Activated naive CD4-positive, alpha-beta T cell treated with anti-CD3 and anti-CD28 coated beads, Interleukin-2, amount 50 U/mL, for 24 hours (primary cell): ENCODE data around the gene HSPB9.

ENCODE experiments used
- H3K27ac Mint-ChIP-seq: one replicate; pipeline ENCODE4 v1.8.0; 2021; ENCODE audit warnings: mild to moderate bottlenecking, mixed read lengths
- H3K27me3 Mint-ChIP-seq: one replicate; pipeline ENCODE4 v1.8.0; 2021; ENCODE audit warnings: mixed read lengths
- H3K36me3 Mint-ChIP-seq: one replicate; pipeline ENCODE4 v1.8.0; 2021; ENCODE audit warnings: mixed read lengths
- H3K4me1 Mint-ChIP-seq: one replicate; pipeline ENCODE4 v1.8.0; 2021; ENCODE audit warnings: mixed read lengths
- H3K4me3 Mint-ChIP-seq: one replicate; pipeline ENCODE4 v1.8.0; 2021; ENCODE audit warnings: mild to moderate bottlenecking, mixed read lengths
- H3K9me3 Mint-ChIP-seq: one replicate; pipeline ENCODE4 v1.8.0; 2021; ENCODE audit warnings: mixed read lengths

Gene HSPB9

DNA sequence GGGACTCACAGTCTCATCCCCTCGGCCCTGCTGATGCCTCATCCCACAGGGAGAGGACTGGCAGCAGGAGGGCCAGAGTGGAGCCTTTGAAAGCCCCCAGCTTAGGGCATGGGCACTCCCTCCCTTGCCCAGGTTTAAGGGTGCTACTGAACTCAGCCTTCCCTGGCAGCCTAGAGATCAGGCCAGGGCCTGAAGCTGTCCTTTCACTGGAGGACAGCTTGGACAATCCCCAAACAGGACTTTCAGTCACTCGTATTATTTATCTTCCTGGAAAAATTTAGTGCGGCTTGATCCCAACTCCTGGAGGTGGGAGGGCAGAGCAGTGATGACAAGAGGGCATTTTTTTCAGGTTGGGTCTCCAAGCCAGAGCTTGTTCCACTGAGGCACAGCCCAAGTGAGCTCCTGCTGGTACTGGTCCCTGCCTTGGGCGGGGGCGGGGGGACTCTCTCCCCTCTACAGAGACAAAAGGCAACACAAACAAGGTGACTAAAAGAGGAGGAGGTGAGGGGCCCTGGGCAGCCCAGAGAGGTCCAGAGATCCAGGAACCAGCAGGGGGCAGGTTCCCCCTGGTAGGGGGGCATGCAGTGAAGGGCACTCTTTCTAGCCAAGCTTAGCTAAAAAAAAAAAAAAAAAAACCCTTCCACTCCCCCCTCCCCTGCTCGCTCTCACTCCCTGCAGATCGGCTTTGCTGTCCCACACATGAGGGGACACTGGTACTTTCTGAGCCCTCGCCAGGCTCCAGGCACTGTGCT is 26.1 kb upstream of the HSPB9 start:
- H3K27ac Mint-ChIP-seq = no peak overlapping the region
- H3K4me1 Mint-ChIP-seq = peaks cover 8% of the 10 kb centered on the region
- H3K36me3 Mint-ChIP-seq = no peaks in the 10 kb centered on the region
- peaks cover 7% of the 10 kb centered on the region for H3K27me3 Mint-ChIP-seq
- H3K9me3 Mint-ChIP-seq = no peaks in the 10 kb centered on the region
- no peak overlapping the region for H3K4me3 Mint-ChIP-seq

DNA sequence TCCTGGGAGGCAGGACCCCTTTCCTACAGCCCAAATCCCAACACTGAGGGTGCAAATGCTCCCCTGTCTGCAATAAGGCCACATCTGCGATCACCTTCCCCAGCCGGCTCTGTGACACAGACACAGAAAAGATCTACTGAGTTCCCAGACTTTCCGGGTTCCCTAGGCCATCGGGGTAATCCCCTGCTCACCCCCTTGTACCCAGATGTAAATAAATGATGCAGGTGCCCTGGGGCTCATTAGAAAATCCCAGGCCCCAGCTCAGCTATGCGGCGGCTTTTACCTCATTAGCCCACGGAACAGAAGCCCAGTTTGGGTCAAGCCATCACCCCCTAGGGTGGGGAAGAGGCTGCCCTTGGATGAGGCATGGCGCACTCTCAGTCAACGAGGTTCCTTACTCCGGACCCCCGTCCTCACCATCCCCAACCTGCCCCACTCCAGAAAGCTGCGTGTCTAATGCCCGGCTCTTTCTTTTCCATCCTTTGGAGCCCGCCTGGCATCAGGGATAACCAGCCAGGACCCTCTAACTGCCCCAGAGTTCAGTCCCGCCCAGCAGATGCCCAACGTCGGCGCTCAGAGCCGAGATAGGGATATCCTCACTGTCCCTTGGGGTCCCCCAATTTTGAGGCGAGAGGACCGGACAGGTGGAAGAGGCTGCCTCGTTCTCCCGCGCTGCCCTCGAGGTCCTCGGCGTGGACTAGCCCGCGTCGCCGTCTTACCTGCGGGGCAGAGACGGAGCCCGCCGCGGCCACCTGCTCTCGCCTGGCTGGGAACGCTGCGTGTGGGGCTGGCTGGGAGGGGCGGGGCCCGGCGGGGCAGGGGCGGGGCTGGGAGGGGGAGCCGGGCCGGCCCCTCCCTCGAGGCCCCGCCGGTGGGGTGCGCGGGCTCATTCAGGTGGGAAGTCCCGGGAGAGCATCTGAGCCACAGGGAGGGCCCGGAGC is 24.6 kb upstream of the HSPB9 start, which contains the start of gene ZNF385C:
TSS of gene ZNF385C (minus strand) at position 783 of the 941 bp plus-strand sequence. CDS start 35,417 bp downstream, outside the sequence.
- H3K4me3 Mint-ChIP-seq = peak within 1 kb of the TSS; percentile 73
- H3K9me3 Mint-ChIP-seq = no peaks in the 10 kb centered on the region
- H3K36me3 Mint-ChIP-seq = peaks cover 3% of the 10 kb centered on the region
- peaks cover 7% of the 10 kb centered on the region for H3K27me3 Mint-ChIP-seq
- peaks cover 8% of the 10 kb centered on the region for H3K4me1 Mint-ChIP-seq
- H3K27ac Mint-ChIP-seq = no peak within 1 kb of the TSS

DNA sequence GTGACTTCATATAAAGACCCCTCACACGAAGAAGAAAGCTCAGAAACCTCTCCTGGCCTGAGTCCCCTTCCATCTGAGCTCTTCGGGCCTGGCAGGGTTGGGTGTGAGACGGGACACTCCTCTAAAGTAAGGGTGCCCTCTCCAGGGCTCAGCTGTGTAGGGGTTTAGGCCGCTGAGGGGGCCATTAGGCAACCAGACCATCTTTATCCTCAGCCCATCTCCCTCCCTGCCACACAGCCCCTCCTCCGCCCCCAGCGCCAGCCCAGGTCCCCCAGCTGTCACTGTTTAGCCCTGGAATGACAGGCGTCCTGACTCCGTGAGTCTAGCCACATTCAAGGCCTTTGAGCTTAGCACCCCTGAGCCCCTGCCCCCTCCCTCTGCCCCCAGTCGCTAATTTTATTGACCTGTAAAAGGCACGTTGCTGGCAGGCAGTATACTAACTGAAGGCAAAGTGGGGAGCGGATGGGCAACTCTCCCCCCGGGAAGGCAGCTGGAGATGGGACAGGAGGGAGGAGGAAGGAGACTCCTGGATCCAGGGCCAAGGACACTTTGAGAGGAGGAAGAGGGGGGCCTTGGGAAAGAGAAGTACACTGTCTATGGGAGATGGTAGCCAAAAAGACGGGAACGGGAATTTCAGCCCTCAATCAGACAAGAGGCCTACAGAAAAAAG is 23.7 kb upstream of the HSPB9 start:
- Mint-ChIP-seq H3K4me1 (peaks cover 8% of the 10 kb centered on the region), H3K27ac (no peak overlapping the region), H3K4me3 (peak overlapping the region; percentile 39), H3K36me3 (peaks cover 3% of the 10 kb centered on the region), H3K9me3 (no peaks in the 10 kb centered on the region), H3K27me3 (peaks cover 7% of the 10 kb centered on the region)

DNA sequence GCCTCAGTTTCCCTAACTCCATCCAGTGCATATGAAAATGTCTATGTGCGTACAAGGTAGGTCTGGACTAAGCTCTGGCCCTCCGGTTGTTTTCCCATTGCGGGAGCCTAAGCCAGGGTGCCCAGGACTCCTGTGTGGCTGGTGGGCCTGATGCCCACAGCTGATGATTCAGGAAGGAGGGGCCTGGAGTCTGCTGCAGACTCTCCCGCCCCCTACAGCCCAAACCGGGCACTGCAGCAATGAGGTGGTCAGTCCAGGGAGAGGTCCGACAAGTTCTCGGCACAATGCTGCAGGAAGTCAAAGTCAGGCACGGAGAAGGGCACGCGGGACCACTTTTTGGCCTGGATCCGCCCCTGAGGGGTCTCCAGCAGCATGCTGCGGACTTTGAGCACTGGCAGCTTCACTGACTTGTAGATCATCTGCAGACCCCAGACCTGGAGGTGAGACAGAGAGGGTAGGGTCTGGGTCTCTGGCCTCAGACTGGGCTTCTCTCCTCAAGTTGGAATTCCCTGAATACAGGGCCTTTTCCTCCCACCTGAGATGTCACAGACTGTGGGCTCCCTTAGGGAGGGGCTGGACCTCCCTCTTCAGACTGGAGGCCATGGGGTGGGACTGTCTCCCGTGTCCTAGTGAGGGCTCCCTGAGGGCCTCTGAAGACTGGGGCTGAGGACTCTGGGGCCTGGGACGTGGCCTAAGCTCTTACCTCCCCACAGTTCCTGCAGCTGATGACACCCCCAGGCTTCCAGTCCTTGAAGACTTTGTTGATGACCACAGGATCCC is 20.9 kb upstream of the HSPB9 start:
- Mint-ChIP-seq H3K4me1 (peaks cover 8% of the 10 kb centered on the region), H3K9me3 (no peaks in the 10 kb centered on the region), H3K27ac (no peak overlapping the region), H3K27me3 (peaks cover 3% of the 10 kb centered on the region), H3K36me3 (peaks cover 5% of the 10 kb centered on the region), H3K4me3 (no peak overlapping the region)

DNA sequence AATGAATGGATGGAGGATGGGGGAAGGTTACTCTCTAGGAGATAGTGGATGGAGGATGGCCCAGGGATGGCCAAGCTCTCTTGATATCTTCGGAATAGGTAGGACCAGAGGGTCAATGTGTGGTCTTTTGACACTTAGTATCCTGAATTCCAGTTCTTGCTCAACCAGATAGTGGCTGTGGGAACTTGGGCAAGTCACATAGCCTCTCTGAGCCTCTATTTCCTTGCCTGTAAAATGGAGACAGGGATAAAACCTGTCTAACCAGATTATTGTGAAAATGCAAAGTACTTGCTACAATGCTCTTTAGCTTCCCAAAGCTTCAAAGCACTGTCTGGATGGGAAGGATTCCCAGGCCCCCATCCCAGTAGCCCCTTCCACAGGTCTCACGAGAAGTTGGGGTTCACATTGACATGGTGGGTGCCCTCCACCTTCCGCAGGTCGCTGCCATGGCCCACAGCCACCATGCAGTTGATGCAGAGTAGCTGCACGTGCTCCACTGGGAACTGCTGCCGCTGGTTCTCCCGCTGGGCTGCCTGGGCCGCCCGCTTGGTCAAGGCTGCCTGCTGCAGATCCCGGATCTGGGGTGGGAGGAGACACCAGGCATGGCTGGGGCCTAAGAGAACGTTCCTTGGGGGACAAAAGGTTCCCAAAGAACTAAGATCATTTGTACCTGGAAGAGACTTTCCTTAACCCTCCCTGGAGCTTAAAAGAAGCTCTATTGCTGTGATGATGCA is 19.2 kb upstream of the HSPB9 start:
- Mint-ChIP-seq H3K36me3 (peaks cover 5% of the 10 kb centered on the region), H3K27ac (no peak overlapping the region), H3K9me3 (no peaks in the 10 kb centered on the region), H3K27me3 (no peaks in the 10 kb centered on the region), H3K4me3 (no peak overlapping the region), H3K4me1 (peaks cover 6% of the 10 kb centered on the region)

DNA sequence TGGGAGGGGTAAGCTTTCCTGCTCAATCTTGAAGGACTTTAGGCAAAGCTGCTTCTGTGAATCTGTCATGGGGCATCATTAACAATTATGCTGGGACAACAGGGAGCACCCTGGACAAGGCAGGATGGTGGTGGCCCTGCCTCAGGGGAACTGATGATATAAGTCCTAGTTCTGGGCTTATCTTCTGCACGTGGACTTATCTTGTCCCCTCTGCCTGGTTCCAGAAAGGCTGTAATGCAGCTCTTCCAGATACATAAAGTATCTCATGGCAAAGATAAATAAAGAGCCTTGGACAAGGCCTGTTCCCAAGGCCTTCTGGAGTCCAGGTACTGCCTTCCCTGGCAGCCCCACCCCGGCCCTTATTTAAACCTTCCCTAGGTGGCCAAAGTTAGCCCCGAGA is 18.3 kb upstream of the HSPB9 start:
- Mint-ChIP-seq H3K36me3 (peaks cover 5% of the 10 kb centered on the region), H3K4me1 (peaks cover 14% of the 10 kb centered on the region), H3K9me3 (no peaks in the 10 kb centered on the region), H3K4me3 (no peak overlapping the region), H3K27me3 (no peaks in the 10 kb centered on the region), H3K27ac (no peak overlapping the region)

DNA sequence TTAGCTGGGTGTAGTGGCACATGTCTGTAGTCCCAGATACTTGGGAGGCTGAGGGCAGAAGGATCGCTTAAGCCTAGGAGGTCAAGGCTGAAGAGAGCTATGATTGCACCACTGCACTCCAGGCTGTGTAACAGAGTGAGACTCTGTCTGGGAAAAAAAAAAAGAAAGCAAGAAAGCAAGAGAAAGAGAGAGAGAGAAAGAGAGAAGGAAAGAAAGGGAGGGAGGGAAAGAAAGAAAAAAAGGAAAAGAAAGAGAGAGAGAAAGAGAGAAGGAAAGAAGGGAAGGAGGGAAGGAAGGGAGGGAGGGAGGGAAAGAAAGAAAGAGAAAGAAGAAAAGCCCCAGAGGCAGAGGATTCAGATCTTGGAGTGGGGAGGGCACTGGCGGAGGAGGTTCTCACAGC is 16.6 kb upstream of the HSPB9 start:
- Mint-ChIP-seq H3K27me3 (no peaks in the 10 kb centered on the region), H3K9me3 (no peaks in the 10 kb centered on the region), H3K4me1 (peaks cover 24% of the 10 kb centered on the region), H3K4me3 (no peak overlapping the region), H3K36me3 (peaks cover 5% of the 10 kb centered on the region), H3K27ac (no peak overlapping the region)

DNA sequence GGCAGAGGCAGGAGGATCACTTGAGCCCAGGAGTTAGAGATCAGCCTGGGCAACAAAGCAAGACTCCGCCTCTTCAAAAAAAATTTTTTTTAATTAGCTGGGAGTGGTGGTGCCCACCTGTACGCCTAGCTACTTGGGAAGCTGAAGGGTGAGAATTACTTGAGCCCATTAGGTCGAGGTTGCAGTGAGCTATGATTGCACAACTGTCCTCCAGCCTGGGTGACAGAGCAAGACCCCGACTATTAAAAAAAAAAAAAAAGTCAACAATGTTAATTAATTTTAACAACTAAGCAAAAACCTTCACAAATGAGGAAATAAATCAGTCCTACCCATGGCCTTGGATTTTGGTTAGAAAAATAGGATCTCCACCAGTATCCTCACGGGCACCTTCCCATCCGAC is 15.5 kb upstream of the HSPB9 start:
- Mint-ChIP-seq H3K27ac (no peak overlapping the region), H3K4me1 (peaks cover 34% of the 10 kb centered on the region), H3K27me3 (no peaks in the 10 kb centered on the region), H3K36me3 (peaks cover 5% of the 10 kb centered on the region), H3K9me3 (no peaks in the 10 kb centered on the region), H3K4me3 (peak overlapping the region; percentile 42)

DNA sequence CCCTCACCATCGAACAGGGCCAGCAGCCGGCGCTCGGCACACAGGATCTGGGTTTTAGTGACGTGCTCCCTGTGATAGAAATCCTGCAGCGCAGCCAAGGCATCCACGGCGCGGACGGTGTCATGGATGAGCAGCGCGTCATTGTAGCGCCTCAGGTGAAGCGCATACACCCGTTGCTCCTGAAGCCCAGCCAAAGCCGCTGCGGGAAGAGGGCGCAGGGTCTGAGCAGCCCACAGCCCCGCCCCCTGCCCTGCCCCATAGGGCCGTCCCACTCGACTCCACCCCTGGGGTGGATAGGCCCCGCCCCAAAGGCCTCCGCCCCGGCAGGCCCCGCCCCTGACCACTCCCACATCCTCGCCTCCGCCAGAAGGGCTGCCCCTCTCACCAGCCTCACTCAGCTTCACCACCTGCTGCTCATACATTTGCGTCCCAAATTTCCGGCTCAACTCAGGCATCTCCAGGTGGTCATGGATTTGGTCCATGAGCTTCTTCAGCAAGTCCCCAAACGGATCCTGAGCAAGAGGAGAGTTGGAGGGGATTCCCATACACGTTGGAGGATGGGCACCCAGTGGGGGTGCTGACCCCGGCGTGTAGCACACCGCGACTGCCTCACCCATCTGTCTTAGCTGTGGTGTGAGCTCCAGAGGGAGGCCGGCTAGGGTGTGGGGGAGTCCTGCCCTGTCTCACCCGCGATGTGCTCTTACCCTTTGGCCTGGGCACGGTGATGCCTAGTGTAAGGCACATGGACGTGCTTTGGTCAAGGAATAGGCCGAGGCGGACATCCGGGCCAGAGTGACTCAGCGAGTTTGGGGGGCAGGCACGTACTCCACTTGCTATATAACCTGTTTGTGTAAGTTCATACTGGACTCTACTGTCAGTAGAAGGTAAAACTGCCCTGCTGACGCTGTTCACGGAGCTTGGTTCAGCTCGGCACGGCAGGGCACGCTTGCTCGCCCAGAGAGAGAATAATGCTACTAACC is 14.7 kb upstream of the HSPB9 start:
- no peaks in the 10 kb centered on the region for H3K9me3 Mint-ChIP-seq
- peaks cover 41% of the 10 kb centered on the region for H3K4me1 Mint-ChIP-seq
- H3K4me3 Mint-ChIP-seq = peak overlapping the region; percentile 44
- no peaks in the 10 kb centered on the region for H3K27me3 Mint-ChIP-seq
- peaks cover 2% of the 10 kb centered on the region for H3K36me3 Mint-ChIP-seq
- peak overlapping the region; percentile 41 for H3K27ac Mint-ChIP-seq

DNA sequence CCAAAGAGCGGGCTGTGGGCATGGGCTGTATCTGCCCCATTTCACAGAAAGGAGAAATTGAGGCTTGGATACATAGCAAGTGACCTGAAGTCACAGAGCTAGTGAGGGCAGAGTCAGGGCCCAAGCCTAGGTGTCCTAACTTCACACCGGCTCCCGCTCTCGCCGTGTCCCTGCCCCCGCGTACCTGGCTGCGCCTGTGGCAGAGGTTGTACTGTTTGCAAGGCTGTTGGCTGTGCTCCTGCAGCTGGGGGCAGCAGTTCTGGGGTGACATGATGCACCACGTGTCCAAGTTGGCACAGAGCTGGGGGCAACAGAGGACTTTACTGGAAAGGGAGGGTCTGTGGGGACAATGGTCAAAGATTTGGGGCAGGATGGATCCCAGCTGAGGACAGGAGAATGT is 13.5 kb upstream of the HSPB9 start:
- Mint-ChIP-seq H3K9me3 (no peaks in the 10 kb centered on the region), H3K36me3 (peaks cover 2% of the 10 kb centered on the region), H3K27me3 (no peaks in the 10 kb centered on the region), H3K27ac (no peak overlapping the region), H3K4me1 (peaks cover 42% of the 10 kb centered on the region), H3K4me3 (no peak overlapping the region)

DNA sequence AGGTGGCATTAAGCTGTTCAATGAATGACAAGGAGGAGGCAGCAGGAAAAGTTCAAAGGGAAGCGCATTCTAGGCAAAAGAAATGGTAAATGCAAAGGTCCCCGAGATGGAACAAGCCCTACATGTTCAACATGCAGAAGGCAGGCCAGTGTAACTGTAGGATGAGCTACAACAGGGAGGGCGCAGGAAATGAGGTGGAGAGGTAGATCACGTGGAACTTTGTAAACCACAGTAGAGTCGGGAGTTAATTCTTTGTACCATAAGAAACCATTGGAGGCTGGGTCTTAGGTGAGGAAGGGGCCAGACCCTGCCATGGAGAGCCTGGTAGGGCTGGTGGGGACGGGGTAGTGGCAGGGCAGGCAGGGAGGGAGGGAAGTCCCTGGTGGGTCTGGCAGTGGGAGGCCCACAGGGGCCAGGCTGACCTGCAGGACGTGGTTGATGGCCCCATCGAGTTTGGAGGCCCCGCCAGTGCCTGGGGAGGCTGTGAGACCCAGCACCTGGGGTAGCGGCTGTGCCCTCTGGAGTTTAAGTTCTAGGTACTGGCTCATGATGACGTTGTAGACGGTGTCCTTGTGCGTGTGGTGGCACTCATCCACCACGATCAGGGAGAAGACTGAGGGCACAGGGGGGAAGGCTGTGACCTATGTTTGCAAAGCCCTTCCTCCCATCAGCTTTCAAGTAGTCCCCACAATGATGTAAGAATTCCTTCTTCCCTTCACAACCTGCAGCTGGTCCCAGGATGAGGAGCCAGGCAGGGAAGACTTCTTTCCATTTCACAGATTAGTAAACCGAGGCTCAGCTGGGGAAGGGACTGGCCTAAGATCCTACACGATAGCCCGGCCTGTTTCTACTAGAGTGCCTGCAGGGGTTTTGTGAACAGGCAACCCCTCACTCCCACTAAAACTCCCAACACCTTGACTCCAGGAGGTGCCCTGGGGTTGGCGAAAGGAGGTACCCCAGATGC is 12.0 kb upstream of the HSPB9 start:
- Mint-ChIP-seq H3K27me3 (no peaks in the 10 kb centered on the region), H3K4me3 (peak overlapping the region; percentile 42), H3K9me3 (no peaks in the 10 kb centered on the region), H3K36me3 (peaks cover 1% of the 10 kb centered on the region), H3K4me1 (peaks cover 48% of the 10 kb centered on the region), H3K27ac (peak overlapping the region; percentile 60)

DNA sequence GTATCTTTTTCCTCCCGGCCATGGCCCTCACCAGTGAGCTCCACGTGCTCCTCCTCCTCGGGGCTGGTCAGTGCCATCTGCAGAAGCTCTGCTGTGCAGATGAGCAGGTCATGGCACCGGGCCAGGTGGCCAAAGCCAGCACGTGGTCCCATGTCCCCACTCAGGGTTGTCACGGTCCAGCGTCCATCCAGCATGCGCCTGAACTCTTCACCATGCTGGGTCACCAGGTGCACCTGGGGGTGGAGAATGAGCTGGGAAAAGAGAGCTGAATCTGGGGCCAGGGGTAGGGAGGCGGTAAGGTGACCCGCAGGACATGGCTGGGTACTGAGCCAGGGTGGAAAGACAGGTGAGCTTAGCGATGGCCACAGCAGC is 11.4 kb upstream of the HSPB9 start:
- H3K27ac Mint-ChIP-seq = peak overlapping the region; percentile 59
- no peaks in the 10 kb centered on the region for H3K27me3 Mint-ChIP-seq
- peaks cover 3% of the 10 kb centered on the region for H3K36me3 Mint-ChIP-seq
- peak overlapping the region; percentile 11 for H3K4me3 Mint-ChIP-seq
- no peaks in the 10 kb centered on the region for H3K9me3 Mint-ChIP-seq
- peaks cover 54% of the 10 kb centered on the region for H3K4me1 Mint-ChIP-seq
